Fibroblast of lung (primary cell): ENCODE measurements around the gene B3GALT5.

Experiments
- CTCF ChIP-seq, 2 donors: IDR thresholded peaks in 1 of 2; conservative IDR thresholded peaks in 1 of 2; 1 replicate in 1 of 2; 2 replicates in 1 of 2; pipeline ENCODE4 v1.5.1; 2011 to 2012; ENCODE audit warnings: low read length in 2 of 2, control low read depth in 1 of 2, inconsistent platforms in 1 of 2, low read depth in 1 of 2, mild to moderate bottlenecking in 1 of 2
- EZH2 ChIP-seq: IDR thresholded peaks from 2 replicates; pipeline ENCODE4 v1.5.1; 2012; ENCODE audit warnings: low read length, control low read depth, mild to moderate bottlenecking; ENCODE audit errors: missing control alignments

- peak; percentile 53 to 66 for TF ChIP-seq CTCF (conservative IDR thresholded peaks at IDR 0.05 in 1 of 2, IDR thresholded peaks at IDR 0.05 in 1 of 2; ENCODE audit: low read depth in 1 of 2, low read length in 2 of 2)
- no peak for TF ChIP-seq EZH2
Measured at GRCh38 chr21:39715804-39716397, 103.2 kb downstream of the B3GALT5 start.
